ENCODE results near the gene ZNF566. TPM values are rescaled to one million over a fixed set of nuclear protein-coding genes. Genes with fewer than 3 reads are reported as not detected.

Gene ZNF566
- total RNA-seq, 1 experiment from 2014 or later: 12.0 TPM

GRCh38 chr19:36456831-36457230, 32.5 kb downstream of the ZNF566 start:
- DNase-seq: no peak
- H3K4me3 Mint-ChIP-seq (ENCODE audit: low read depth, unreplicated experiment): no peak overlapping the region
- TF ChIP-seq CTCF (IDR thresholded peaks at IDR 0.05; ENCODE audit: unreplicated experiment): no peak
- H3K27me3 Mint-ChIP-seq (ENCODE audit: unreplicated experiment): no peaks in the 10 kb centered on the region
- no peak overlapping the region for H3K27ac Mint-ChIP-seq (ENCODE audit: unreplicated experiment)
- H3K36me3 Mint-ChIP-seq (ENCODE audit: insufficient read depth, unreplicated experiment): no peaks in the 10 kb centered on the region
- CTCF ChIA-PET: no interaction called here
- H3K9me3 Mint-ChIP-seq (ENCODE audit: low read depth, unreplicated experiment): peaks cover 27% of the 10 kb centered on the region
- H3K4me1 Mint-ChIP-seq (ENCODE audit: low read depth, unreplicated experiment): no peaks in the 10 kb centered on the region
- no TSS peak for BruUV-seq (replicated peaks)
- intact Hi-C loops (cut with micrococcal nuclease; ENCODE audit: unreplicated experiment): no loop called here

- Mint-ChIP-seq H3K27ac (ENCODE audit: unreplicated experiment) (no peak overlapping the region), H3K27me3 (ENCODE audit: unreplicated experiment) (no peaks in the 10 kb centered on the region), H3K9me3 (ENCODE audit: low read depth, unreplicated experiment) (peaks cover 13% of the 10 kb centered on the region), H3K4me1 (ENCODE audit: low read depth, unreplicated experiment) (no peaks in the 10 kb centered on the region), H3K4me3 (ENCODE audit: low read depth, unreplicated experiment) (no peak overlapping the region), H3K36me3 (ENCODE audit: insufficient read depth, unreplicated experiment) (peaks cover 8% of the 10 kb centered on the region)
- TF ChIP-seq CTCF (IDR thresholded peaks at IDR 0.05; ENCODE audit: unreplicated experiment): no peak
- DNase-seq: no peak
- intact Hi-C loops (cut with micrococcal nuclease; ENCODE audit: unreplicated experiment): no loop called here
- CTCF ChIA-PET: no interaction called here
- BruUV-seq (replicated peaks): no TSS peak
Measured at GRCh38 chr19:36449059-36449670, 40.2 kb downstream of the ZNF566 start.

- no peaks in the 10 kb centered on the region for H3K36me3 Mint-ChIP-seq (ENCODE audit: insufficient read depth, unreplicated experiment)
- BruUV-seq (replicated peaks): no TSS peak
- DNase-seq: no peak
- H3K27me3 Mint-ChIP-seq (ENCODE audit: unreplicated experiment): no peaks in the 10 kb centered on the region
- no peak for TF ChIP-seq CTCF (IDR thresholded peaks at IDR 0.05; ENCODE audit: unreplicated experiment)
- intact Hi-C loops (cut with micrococcal nuclease; ENCODE audit: unreplicated experiment): no loop called here
- H3K4me1 Mint-ChIP-seq (ENCODE audit: low read depth, unreplicated experiment): no peaks in the 10 kb centered on the region
- peaks cover 12% of the 10 kb centered on the region for H3K9me3 Mint-ChIP-seq (ENCODE audit: low read depth, unreplicated experiment)
- no peak overlapping the region for H3K4me3 Mint-ChIP-seq (ENCODE audit: low read depth, unreplicated experiment)
- CTCF ChIA-PET: no interaction called here
- no peak overlapping the region for H3K27ac Mint-ChIP-seq (ENCODE audit: unreplicated experiment)
Measured at GRCh38 chr19:36441339-36441738, 48.0 kb downstream of the ZNF566 start.

GRCh38 chr19:36436531-36436930, 52.8 kb downstream of the ZNF566 start:
- TF ChIP-seq CTCF (IDR thresholded peaks at IDR 0.05; ENCODE audit: unreplicated experiment): no peak

More at GRCh38 chr19:36436531-36436930, 52.8 kb downstream of the ZNF566 start:
- Mint-ChIP-seq H3K36me3 (ENCODE audit: insufficient read depth, unreplicated experiment) (no peaks in the 10 kb centered on the region), H3K4me3 (ENCODE audit: low read depth, unreplicated experiment) (no peak overlapping the region), H3K27ac (ENCODE audit: unreplicated experiment) (no peak overlapping the region), H3K27me3 (ENCODE audit: unreplicated experiment) (no peaks in the 10 kb centered on the region), H3K4me1 (ENCODE audit: low read depth, unreplicated experiment) (no peaks in the 10 kb centered on the region), H3K9me3 (ENCODE audit: low read depth, unreplicated experiment) (peaks cover 18% of the 10 kb centered on the region)
- intact Hi-C loops (cut with micrococcal nuclease; ENCODE audit: unreplicated experiment): no loop called here
- CTCF ChIA-PET: no interaction called here
- no peak for DNase-seq
- BruUV-seq (replicated peaks): no TSS peak

Data from Calu3 (cell line).